Bone marrow (tissue), 2 donors: ENCODE data around the gene C3AR1.
A peak's percentile ranks its signal among the peaks of the same experiment; 100 is the strongest.
"Not testable (repeated sequence)": the region's sequence is repeated elsewhere in the genome, so short reads cannot be mapped to it uniquely, and the experiment has no call there.

Experiments
- DNase-seq, 2 donors: peaks; one replicate each; lab custom pipeline; 2025; lab: John Stamatoyannopoulos, UW

Gene C3AR1

DNA sequence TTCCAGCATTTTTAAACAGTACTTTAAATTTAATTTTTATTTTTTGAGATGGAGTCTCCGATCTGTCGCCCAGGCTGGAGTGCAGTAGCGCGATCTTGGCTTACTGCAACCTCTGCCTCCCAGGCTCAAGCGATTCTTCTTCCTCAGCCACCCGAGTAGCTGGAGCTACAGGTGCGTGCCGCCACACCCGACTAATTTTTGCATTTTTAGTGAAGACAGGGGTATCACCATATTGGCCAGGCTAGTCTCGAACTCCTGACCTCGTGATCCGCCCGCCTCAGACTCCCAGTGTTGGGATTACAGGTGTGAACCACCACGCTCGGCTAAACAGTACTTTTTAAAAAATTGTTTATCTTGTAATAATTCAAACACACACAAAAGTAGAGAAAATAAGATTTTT, 37.9 kb downstream of the C3AR1 start:
- DNase-seq, result no peak

- DNase-seq, result no peak
These were observed 38.3 kb downstream of the C3AR1 start for GRCh38 chr12:8027856-8028255.

DNA sequence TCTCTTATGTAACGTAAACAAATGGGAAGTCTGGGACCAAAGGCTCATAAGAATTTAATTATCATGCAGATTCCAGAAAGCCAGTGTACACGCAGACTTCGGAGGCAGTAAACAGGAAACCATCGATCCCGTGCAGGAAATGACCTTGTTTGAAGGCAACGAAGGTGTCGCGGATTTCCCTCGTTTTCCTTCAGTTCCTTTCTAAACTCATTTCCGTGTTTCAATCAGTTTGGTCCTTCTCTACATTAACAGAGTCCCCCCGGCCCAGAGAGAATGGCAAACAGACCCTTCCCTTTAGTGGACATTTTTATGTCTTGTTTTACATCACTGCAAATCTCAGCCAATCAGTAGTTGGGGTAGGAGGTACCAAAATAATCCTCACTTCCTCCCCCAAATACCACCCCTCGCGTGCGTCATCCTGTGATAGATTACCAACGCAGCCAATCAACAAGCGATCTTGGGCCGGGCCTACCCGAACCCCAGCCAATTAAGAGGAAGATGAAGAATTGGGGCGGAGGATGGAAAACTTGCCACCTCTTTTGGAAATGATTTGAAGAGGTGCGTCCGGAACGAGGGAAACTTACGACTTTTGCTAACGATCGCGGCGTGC, 39.8 kb downstream of the C3AR1 start:
- DNase-seq, result peak; percentile 80 to 97

DNA sequence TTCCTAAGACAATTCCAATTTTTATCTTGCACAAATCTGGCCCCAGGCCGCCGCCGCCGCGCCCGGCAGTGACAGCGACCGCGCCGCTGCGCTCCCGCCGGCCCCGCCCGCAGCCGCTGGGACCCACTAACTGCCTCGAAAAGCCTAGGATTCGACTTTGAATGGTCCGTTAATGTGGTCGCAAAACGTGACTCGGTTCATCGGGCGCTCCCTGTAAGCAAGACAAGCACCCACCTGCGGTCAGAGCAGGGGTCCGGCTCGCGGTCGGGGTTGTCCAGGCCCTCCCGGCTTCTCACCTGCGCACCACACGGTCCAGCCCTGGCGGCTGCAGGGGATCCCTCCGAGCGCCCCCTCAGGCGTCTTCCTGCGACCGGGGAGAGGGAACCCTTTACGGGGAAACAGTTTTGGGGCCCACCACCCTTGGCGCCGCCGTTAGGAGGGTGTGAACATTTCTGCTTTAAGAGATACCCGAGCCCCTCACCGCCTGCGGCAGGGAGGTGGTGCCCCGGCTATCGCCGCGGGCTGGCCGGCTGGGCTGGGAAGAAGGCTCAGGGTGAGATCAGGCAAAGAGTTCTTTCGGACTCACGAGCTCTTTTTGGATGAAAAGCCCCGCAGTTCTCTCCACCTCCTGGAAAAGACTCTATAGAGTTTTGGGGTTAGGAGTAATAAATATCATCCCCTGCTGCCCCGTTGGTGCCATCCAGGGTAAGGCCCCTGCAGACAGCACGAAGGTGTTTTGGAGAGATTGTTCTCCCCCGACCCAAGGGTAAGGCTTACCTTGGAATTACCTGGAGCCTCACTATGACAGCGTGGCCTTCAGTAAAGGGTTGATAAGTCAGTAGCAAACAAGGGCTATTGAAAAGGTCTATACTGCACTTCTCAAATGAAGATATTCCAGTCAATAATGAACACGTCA, 47.2 kb downstream of the C3AR1 start:
- DNase-seq, result no peak

- DNase-seq, result not testable (repeated sequence)
These were observed 47.9 kb downstream of the C3AR1 start for GRCh38 chr12:8018213-8018612.

DNA sequence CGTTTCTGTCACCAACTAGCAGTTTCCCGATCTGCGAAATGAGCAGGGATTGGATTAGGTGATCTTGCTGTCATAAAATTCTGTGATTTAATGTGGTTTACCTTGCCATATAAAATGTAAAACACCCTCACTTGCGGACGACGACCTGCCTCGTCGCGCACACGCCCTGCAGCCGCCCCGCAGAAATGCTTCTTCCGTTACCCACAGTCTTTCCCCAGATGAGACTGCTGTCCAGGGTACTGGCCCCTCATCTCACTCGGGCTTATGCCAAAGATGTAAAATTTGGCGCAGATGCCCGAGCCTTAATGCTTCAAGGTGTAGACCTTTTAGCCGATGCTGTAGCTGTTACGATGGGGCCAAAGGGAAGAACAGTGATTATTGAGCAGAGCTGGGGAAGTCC, 51.3 kb downstream of the C3AR1 start:
- DNase-seq, result no peak

DNA sequence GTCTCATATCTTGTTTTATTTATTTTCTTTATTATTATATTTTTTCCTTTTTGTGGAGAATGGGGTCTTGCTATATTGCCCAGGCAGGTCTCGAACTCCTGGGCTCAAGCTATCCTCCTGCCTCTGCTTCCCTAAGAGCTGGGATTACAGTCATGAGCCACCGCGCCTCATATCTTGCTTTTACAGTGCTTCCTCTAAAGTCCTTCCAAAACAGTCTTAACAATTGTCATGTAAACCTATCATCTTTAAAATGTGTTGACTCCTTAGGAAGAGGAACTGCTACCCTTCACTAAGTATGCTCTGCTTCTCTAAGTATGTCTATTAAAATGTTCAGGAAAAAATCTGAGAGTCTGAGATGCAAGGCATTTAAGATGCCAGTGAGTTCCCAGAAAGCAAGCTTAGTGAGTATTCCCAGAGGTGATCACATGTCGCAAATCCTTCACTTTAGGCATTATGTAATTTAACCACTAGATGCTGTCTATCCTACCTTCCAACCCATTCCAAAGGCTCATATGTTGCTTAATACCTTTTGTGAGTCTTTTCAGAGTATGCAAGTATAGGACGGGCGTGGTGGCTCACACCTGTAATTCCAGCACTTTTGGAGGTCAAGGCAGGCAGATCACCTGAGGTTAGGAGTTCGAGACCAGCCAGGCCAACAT, 53.4 kb downstream of the C3AR1 start:
- DNase-seq, result no peak

GRCh38 chr12:8011331-8011730, 54.8 kb downstream of the C3AR1 start:
- no peak for DNase-seq
